ENCODE results near the gene CACNA2D2. TPM values are rescaled to one million over a fixed set of nuclear protein-coding genes. Genes with fewer than 3 reads are reported as not detected.

CACNA2D2 gene
- total and polyA plus RNA-seq, 4 donors = 28.2 to 111 (median 69.1) TPM

GRCh38 chr3:50354850-50355249 is 148.6 kb downstream of the CACNA2D2 start:
- Histone ChIP-seq H3K27me3 (ENCODE audit: control insufficient read depth in 3 of 3, insufficient read depth in 3 of 3, low read length in 2 of 3) (no peaks in the 10 kb centered on the region), H3K4me1 (ENCODE audit: control insufficient read depth in 5 of 5, insufficient read depth in 5 of 5, low read length in 5 of 5) (peaks cover 31 to 48% (median 32%) of the 10 kb centered on the region in 5 donors), H3K27ac (ENCODE audit: low read depth in 1 of 2, low read length in 1 of 2) (no peak overlapping the region), H3K36me3 (ENCODE audit: control insufficient read depth in 4 of 4, insufficient read depth in 4 of 4, low read length in 4 of 4) (peaks cover 9 to 30% (median 22%) of the 10 kb centered on the region in 4 donors), H3K9ac (ENCODE audit: insufficient read depth in 1 of 2, low read length in 2 of 2) (no peak overlapping the region), H3K4me3 (no peak overlapping the region), H3K9me3 (ENCODE audit: control insufficient read depth in 4 of 4, insufficient read depth in 3 of 4, low read length in 3 of 4) (no peaks in the 10 kb centered on the region)
- 91 to 97% methylated on average over 7 of the region's 7 CpGs for WGBS, 2 donors
- DNase-seq = no peak
- no peak for ATAC-seq (ENCODE audit: insufficient read depth, low FRiP score)
- no peak for TF ChIP-seq CTCF (IDR thresholded peaks at IDR 0.05; ENCODE audit: control extremely low read depth, extremely low read depth)

GRCh38 chr3:50354186-50354764 is 149.2 kb downstream of the CACNA2D2 start:
- Histone ChIP-seq H3K9ac (ENCODE audit: insufficient read depth in 1 of 2, low read length in 2 of 2) (no peak overlapping the region), H3K4me1 (ENCODE audit: control insufficient read depth in 5 of 5, insufficient read depth in 5 of 5, low read length in 5 of 5) (peaks cover 34 to 51% (median 36%) of the 10 kb centered on the region in 5 donors), H3K27ac (ENCODE audit: low read depth in 1 of 2, low read length in 1 of 2) (no peak overlapping the region), H3K9me3 (ENCODE audit: control insufficient read depth in 4 of 4, insufficient read depth in 3 of 4, low read length in 3 of 4) (no peaks in the 10 kb centered on the region), H3K4me3 (no peak overlapping the region), H3K36me3 (ENCODE audit: control insufficient read depth in 4 of 4, insufficient read depth in 4 of 4, low read length in 4 of 4) (peaks cover 9 to 30% (median 22%) of the 10 kb centered on the region in 4 donors), H3K27me3 (ENCODE audit: control insufficient read depth in 3 of 3, insufficient read depth in 3 of 3, low read length in 2 of 3) (no peaks in the 10 kb centered on the region)
- no peak for ATAC-seq (ENCODE audit: insufficient read depth, low FRiP score)
- no peak for DNase-seq
- no peak for TF ChIP-seq CTCF (IDR thresholded peaks at IDR 0.05; ENCODE audit: control extremely low read depth, extremely low read depth)
- WGBS, 2 donors = 82 to 88% methylated on average over 5 of the region's 5 CpGs

GRCh38 chr3:50353245-50354004 is 150.0 kb downstream of the CACNA2D2 start:
- H3K4me1 ChIP-seq (ENCODE audit: control insufficient read depth in 5 of 5, insufficient read depth in 5 of 5, low read length in 5 of 5) = peaks cover 33 to 47% (median 36%) of the 10 kb centered on the region in 5 donors
- 84 to 87% methylated on average over 12 of the region's 12 CpGs for WGBS, 2 donors
- no peak overlapping the region for H3K9ac ChIP-seq (ENCODE audit: insufficient read depth in 1 of 2, low read length in 2 of 2)
- H3K27ac ChIP-seq (ENCODE audit: low read depth in 1 of 2, low read length in 1 of 2) = no peak overlapping the region
- ATAC-seq (ENCODE audit: insufficient read depth, low FRiP score) (no peak), DNase-seq (no peak)
- no peak for TF ChIP-seq CTCF (IDR thresholded peaks at IDR 0.05; ENCODE audit: control extremely low read depth, extremely low read depth)
- H3K27me3 ChIP-seq (ENCODE audit: control insufficient read depth in 3 of 3, insufficient read depth in 3 of 3, low read length in 2 of 3) = no peaks in the 10 kb centered on the region
- H3K36me3 ChIP-seq (ENCODE audit: control insufficient read depth in 4 of 4, insufficient read depth in 4 of 4, low read length in 4 of 4) = peaks cover 9 to 33% (median 27%) of the 10 kb centered on the region in 4 donors
- no peaks in the 10 kb centered on the region for H3K9me3 ChIP-seq (ENCODE audit: control insufficient read depth in 4 of 4, insufficient read depth in 3 of 4, low read length in 3 of 4)
- H3K4me3 ChIP-seq = no peak overlapping the region

Measured in lung (tissue), 12 donors.